ENCODE measurements around the gene HMCES.
"Not testable (repeated sequence)": the region's sequence is repeated elsewhere in the genome, so short reads cannot be mapped to it uniquely, and the experiment has no call there.

Gene HMCES

GRCh38 chr3:129259612-129260477 is 18.8 kb upstream of the HMCES start:
- DNase-seq, result no peak

- no peak for DNase-seq
Measured at GRCh38 chr3:129260606-129261005, 18.1 kb upstream of the HMCES start.

GRCh38 chr3:129261894-129262293 is 16.8 kb upstream of the HMCES start:
- no peak for DNase-seq

GRCh38 chr3:129263161-129263910 is 15.3 kb upstream of the HMCES start:
- DNase-seq, result no peak

- not testable (repeated sequence) for DNase-seq
Measured at GRCh38 chr3:129264994-129265393, 13.7 kb upstream of the HMCES start.

DNA sequence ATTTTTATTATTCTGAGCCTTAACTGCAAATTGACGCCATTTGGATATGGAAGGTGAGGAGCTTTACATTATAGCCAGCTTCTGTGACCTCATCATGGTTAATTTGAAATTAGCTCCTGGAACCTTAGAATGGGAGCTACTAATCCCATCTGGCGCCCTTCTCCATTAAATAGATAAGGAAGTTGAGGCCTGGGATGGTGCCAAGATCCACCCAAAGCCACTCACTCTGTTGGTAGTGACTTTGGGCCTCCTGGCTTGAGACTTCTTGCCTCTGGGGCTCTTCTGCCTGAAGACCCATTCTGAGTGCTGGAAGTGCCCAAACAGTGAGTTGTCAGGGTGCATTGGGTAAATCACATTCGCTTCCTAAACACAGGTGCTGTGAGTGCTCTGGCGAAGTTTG is 12.0 kb upstream of the HMCES start:
- DNase-seq, result no peak

- DNase-seq, result no peak
Measured at GRCh38 chr3:129268396-129268795, 10.3 kb upstream of the HMCES start.

DNA sequence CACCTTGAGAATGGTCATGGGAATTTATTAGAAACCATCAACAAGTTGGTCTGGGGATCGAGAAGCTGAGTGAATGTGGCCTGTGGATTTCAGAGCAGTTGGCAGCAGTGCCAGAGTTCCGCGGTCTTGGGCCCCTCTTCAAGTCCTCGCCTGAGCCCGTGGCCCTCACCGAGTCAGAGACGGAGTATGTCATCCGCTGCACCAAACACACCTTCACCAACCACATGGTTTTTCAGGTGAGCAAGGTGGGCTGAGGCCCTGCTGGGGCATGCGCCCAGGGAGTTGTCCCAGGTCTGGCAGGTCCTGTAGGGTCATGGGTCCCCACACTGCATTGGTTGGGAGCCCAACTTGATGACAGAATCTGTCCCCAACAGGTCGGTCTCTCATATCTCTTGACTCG is 7.0 kb upstream of the HMCES start:
- DNase-seq, result no peak

DNA sequence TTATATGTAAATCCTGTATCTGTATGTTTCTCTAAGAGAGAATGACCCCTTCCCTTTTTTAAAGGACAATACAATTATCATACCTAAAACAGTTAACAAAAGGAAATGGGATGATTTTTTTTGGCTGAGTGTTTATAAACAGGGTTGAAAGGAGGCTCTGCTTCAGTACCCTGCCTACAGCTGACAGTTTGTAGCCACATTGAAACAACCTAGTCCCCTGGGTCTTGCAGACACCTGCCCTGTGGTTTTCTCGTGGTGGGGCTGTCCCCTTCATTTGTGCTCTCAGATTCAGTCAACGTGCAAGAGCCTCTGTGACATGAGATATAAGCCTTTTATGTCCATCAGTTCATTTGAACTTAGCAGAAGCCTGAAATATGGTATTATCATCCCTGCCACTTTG is 2.3 kb upstream of the HMCES start:
- DNase-seq, result no peak

- DNase-seq, result no peak
Measured at GRCh38 chr3:129277829-129278271, 820 bp upstream of the HMCES start.

DNA sequence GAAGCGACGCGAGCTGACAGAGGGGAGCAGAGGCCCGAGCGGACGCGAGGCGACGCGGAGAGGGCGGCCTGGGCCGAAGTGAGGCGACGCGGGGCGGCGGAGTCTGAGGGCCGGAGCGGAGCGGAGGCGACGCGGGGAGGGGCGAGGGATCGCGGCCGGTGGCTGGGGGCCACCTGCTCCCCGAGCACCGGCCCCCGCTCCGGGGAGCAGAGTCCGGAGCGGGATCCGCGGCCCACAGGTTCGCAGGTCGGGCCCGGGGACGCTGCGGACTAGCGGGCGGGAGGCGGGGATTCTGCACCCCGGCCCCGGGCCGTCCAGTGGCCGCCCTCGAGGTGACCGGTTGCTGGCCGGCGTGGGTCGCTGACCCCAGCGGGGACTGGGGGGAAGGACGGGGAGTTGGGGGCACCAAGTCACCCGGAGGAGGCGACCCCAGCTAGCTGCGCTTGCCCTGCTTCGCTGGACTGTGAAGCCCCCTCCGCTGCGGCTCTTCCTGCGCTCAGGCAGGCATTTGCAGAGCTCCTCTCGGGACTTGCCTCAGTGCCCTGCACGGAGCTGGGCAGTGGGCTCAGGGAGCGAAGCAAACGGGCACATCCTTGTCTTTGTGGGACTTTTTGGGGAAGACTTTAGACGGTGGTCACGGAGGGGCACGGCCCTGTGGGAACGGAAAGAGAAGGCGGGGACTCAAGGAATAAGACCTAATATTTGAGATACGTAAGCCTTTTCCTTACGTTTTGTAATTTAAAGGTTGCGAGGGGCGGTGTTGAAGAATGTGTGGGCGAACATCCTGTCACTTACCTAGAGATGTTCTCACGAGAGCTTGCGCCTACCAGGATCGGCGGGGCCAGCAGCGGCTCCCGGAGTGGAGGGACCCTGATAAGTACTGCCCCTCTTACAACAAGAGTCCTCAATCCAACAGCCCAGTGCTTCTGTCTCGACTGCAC is 566 bp downstream of the HMCES start:
- DNase-seq, result peak; percentile 79

DNA sequence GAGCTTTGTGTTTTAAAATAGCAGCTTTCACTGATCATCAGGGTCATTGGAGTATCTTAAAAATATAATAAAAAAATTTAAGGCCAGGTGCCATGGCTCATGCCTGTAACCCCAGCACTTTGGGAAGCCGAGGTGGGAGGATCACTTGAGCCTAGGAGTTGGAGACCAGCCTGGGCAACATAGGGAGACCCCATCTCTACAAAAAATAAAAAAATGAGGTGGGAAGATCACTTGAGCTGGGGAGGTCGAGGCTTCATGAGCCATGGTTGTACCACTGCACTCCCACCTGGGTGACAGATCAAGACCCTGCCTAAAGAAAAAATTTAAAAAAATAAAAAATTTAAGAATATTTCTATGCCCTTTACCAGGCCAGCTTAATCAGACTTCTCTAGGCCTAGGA is 1.5 kb downstream of the HMCES start:
- DNase-seq, result no peak

- no peak for DNase-seq
Measured at GRCh38 chr3:129281726-129282125, 3.1 kb downstream of the HMCES start.

DNA sequence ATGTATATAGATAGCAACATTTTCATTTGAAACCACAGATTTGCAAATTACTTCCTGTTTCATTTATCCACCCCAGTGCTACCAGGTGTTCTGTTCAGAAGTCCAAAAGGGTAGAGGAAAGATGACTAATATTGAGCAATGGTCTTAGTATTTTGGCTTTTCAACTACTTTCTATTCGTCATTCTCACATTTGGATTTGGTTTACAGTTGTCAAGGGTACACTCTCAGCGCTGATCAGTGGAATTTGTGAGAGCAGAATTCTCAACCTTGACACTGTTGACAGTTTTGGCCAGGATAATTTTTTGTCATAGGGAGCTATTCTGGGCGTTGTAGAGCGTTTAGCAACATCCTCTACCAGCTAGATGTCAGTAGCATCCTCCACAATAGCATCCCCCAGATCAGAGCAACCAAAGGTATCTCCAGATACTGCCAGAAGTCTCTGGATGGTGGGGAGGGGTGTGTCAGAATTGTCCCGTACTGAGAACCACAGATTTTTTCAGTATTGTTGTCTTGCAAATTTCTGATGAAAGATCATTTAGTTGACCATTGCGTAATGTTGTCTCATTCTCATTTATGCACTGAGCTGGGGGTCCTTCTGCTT is 4.2 kb downstream of the HMCES start:
- DNase-seq, result no peak

DNA sequence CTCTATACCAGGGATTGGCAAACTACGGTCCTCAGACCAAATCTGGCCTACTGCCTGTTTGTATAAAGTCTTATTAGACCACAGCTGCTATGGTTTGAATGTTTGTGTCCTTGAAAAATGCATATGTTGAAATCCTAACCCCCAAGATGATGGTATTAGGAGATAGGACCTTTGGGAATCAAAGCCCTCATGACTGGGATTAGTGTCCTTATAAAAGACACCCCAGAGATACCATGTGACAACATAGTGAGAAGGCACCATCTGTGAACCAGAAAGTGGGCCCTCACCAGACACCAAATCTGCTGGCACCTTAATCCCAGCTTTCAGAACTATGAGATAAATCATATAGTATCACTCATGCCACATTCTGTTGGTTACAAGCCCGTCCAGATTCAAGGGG is 7.4 kb downstream of the HMCES start:
- DNase-seq, result no peak

DNA sequence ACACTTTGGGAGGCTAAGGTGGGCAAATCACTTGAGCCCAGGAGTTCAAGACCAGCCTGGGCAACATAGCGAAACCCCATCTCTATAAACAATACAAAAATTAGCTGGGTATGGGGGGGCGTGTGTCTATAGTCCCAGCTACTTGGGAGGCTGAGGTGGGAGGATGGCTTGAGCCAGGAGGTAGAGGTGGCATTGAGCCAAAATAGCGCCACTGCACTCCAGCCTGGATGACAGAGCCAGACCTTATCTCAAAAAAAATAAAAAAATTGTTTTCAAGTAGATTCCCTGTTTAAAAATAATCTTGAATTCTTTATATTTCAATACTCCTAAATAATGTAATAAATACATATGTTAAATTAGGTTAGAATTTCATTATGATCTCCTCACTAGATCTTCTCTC is 9.8 kb downstream of the HMCES start:
- DNase-seq, result no peak

DNA sequence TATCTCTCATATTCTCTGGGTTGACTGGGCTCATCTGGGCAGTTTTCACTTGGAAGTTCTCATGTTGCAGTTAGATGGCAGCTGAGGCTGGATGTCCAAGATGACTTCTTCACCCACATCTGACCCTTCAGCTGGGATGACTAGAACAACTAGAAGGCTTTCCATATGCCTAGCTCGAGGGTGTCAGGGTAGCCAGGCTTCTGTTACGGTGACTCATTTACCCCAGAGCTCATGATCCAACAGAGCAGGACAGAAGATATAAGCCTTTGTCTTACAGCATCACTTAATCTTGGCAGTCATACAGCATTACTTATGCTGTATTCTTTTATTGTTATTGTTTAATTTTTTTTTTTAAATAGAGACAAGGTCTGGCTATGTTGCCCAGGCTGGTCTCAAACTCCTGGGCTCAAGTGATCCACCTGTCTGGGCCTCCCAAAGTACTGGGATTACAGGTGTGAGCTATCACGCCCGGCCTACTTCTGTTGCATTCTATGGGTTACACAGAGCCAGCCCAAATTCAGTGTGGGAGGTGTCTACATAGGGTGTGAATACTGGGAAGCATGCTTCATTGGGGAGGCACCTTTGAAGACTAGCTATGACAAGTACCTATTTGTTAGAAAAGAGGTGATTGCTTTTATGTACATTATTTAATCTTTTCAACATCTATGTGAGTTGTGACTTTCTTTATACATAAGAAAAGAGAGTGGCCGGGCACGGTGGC is 10.7 kb downstream of the HMCES start:
- DNase-seq, result no peak

- peak; percentile 20 for DNase-seq
Measured at GRCh38 chr3:129291236-129291886, 12.7 kb downstream of the HMCES start.

DNA sequence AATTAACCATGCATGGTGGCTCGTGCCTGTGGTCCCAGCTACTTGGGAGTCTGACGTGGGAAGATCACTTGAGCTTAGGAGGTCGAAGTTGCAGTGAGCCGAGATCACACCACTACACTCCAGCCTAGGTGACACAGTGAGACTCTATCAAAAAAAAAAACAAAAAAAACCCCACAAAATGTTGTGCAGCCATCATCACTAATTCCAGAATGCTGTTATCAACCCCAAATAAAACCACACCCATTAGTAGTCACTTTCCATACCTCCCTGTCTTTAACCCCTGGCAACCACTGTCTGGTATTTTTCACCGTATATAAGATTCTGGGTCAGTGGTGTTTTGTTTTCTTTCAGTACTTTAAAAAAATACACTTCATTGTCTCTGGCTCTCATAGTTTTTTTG is 16.6 kb downstream of the HMCES start:
- DNase-seq, result no peak

DNA sequence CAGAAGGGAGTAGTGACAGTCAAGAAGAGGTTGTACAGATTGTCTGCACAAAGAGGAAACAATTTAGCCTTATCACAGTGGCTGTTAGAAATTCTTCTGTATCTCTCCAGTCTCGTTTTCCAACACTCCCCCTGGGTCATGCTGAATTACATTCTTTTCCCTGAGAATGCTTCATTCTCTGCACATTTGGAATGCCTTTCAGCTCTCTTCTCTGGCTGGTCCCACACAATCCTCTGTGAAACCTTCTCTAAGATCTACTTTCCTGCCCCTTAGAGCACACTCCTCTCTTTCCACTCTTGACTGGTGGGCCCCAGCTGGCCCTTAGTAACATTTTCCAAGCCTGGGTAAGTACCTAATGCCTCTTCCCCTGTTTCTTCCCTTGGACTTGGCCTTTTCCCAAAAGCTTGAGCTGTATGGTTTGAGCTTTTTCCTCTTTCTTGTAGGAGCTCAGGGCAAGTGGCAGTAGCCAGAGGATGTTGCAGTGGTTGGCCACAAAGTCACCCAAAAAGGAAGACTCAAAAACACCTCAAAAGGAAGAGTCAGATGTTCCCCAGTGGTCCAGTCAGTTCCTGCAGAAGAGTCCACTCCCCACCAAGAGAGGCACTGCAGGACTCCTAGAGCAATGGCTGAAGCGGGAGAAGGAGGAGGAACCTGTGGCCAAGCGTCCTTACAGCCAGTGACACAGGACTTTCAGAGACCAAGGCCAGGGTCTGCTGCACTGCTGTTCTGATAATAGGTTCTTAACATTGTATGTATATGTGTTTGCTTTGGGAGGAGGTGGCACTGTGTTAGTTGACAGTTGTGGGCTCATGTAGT is 25.7 kb downstream of the HMCES start:
- no peak for DNase-seq

DNA sequence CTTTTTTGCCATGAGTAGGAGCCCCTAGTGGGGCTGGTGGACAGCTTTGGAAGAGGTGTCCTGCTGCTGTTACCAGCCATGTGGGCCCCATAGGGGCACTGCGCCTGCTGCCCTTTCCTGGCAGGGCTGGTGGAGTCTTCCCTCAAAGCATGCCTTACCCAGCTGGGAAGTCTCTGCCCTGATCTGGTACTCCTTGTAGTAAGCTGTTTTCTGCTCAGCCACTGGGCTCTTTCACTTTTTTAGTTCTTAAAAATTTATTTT is 26.2 kb downstream of the HMCES start:
- no peak for DNase-seq

All from eye (tissue), 1 donor.